Stimulated activated CD8-positive, alpha-beta memory T cell treated with anti-CD3 and anti-CD28 coated beads, Interleukin-2, amount 100 ng/mL, for 48 hours (primary cell): Measurements from ENCODE around the gene GTPBP1.

ENCODE experiments used
- DNase-seq, 2 donors: peaks; one replicate each; pipeline ENCODE4 v3.0.0-alpha.2; 2020; ENCODE audit warnings: low read depth in 2 of 2

GTPBP1 gene

DNA sequence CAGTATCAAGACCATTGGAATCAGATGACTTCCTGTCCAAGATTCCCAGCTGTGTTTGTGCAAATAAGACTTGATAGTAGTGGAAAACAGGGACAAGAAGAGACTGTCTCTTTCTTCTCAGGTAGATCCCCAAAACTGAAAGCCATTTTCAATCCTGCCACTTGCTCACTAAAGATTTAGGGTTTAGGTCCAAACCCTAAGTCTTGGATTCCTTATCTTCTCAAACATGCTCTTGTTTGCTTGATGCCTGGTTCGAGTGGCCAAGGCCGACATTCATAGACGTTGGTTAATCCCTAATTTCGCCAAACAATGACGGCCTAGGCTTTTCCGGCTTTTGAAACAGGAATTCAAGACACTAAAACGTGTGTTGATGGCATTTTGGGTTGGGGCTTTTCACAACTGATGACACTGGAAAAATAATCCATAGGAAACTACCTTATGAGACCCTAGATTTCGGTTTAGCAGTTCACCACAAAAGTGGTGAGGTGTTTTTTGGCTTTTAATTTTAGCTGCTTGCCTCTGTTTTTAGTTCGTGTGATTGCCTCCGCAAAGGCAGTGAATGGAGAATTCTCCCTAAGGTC, 1.0 kb upstream of the GTPBP1 start:
- no peak for DNase-seq

GRCh38 chr22:38706101-38706900, 557 bp downstream of the GTPBP1 start:
- no peak for DNase-seq

- DNase-seq, result no peak
These were observed 1.1 kb downstream of the GTPBP1 start for GRCh38 chr22:38706901-38707195.

DNA sequence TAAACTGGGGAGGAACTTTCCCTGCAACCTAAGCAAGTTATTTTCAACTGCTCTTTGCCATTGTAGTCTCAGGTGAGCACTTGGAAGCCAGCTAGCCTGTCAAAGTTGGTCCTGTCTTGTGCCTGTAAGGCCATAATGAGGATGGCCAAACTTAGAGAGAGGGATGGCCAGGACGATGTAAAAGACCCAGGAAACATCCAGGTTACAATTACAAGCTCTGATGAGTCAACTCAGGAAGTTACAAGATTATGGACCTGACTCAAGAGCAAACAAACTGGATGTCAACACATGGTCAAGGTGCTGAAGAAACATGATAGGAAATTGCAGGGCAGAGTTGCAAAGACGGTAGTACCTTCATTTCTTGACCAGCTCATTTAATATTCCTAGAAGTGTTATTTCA, 1.6 kb downstream of the GTPBP1 start:
- no peak for DNase-seq

DNA sequence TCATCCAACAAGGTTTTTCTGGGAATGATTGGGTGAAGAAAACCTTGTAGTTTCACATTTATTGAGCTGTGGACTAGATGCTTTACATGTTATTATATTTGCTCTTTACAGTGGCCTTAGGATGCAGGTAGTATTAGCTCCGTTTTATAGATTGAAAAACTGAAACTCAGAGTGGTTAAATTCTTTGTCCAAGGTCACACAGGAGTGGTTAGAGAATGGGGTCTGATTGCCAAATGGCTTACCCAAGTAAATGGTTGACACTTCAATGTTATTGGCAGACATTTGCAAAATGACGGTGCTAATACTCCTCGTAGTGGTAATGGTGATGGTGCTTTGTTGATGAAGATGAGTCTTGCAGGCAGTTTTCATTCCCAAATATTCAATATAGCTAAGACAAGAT, 2.2 kb downstream of the GTPBP1 start:
- no peak for DNase-seq

GRCh38 chr22:38709306-38709705, 3.6 kb downstream of the GTPBP1 start:
- DNase-seq, result no peak

- no peak for DNase-seq
These were observed 4.6 kb downstream of the GTPBP1 start for GRCh38 chr22:38710351-38710750.

DNA sequence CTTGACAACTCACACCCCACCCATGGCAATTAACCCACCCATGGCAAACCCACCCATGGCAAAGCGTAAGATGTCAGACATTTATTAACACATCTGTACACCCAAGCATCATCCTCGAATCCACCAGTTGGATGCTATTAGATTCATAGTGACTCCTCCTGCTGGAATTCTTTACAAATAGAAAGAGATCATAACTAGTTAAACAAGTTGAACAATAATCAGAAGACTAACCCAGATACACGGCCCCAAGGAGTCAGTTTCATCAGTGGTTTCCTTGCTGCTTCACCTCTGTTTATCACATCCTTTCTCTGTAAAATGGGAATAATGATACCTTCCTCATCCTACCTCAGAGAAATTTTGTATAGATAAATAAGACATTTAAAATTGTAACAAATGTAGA, 5.1 kb downstream of the GTPBP1 start:
- DNase-seq, result no peak

- no peak for DNase-seq
These were observed 6.9 kb downstream of the GTPBP1 start for GRCh38 chr22:38712486-38713207.

DNA sequence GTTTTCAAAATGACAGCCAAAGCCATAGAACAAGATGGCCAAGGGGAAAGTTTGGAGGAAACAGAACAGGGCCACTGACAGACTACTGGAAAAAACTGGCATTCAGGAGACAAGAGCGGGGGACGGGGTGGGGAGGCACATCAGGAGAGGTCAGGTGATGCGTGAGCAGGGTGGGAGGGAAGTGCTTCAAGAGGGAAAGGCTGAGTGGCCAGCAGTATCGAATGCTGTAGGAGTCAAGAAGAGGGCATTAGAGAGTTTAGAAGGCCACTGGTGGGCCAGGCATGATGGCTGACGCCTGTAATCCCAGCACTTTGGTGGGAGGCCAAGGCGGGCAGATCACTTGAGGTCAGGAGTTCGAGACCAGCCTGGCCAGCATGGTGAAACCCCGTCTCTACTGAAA, 8.2 kb downstream of the GTPBP1 start:
- no peak for DNase-seq

DNA sequence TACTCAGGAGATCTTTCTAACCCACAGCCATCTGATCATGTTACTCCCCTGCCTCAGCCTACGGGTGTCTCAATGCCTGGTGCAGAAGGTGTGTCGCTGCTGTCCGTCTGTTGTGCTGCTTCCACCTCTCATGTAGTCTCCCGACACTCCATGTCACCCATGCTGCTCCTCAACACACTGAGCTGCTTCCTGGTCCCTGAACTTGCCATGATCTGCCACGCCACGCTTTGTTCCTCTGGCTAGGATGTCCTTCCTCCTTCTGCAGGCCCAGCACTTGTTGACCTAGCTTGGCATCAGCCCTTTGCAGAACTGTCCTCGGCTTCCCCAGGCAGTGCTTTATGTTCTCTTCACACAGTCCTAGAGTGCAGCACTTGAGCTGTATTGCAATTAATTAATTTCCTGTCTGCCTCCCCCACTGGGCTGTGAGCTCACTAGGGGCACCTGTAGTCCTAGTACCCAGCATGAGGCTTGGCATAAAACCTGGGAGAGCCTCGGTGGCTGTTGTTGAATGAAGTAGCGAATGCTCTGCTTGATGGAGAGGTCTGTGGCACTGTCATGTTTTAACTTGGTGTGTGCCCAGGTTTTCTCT, 9.5 kb downstream of the GTPBP1 start:
- DNase-seq, result no peak

GRCh38 chr22:38715852-38716251, 10.1 kb downstream of the GTPBP1 start:
- DNase-seq, result no peak

DNA sequence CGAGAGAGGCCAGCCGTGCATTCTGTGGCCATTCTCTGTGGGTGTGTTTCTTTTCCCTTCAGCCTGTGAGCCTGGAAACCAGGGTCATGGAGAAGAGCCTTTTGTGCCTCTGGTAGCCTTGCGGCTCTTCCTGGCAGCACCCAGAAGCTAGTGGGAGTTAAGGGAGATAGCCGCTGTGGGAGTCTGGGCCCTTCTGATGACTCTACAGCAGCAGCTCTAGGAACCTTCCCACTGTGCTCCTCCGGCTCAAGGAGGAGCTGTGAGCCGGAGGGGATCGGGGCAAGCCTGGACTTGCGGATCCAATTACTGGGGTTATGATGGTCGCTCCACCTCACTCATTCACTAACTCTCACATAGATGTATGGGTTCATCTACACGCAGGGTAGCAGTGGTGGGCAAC, 10.5 kb downstream of the GTPBP1 start:
- no peak for DNase-seq

DNA sequence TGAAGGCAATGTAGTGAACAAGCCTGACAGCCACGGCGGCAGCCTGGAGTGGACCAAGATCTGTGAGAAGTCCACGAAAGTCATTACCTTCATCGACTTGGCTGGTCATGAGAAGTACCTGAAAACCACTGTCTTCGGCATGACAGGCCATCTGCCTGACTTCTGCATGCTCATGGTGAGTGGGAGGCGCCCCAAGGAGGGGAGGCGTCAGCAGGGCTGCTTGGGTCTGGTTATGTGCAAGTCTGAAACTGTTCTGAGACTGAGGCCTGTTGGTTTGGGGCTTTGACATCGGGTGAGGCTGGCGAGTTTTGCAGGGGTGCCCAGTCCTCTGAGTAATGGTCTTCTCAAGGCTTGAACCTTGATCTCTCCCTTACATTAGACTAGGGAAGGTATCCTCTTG, 11.1 kb downstream of the GTPBP1 start:
- DNase-seq, result no peak

DNA sequence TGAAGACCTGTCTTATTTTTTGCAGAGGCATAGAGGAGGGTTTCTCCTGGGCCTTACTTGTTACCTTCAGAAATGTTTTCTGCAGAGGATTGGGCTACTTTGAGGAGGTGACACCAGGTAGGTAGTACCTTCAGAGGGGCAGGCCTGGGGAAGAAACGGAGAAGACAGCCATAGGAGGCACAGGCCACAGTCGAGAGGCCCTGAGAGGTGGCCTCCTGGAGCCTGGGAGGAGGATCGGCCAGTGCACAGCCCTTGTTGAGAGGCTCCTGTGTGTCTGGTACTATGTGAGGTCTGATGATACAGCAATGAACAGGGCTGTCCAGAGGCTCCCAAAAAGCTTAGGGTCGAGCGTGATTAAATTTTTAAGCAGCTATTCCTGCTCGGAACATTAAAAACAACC, 11.5 kb downstream of the GTPBP1 start:
- DNase-seq, result no peak

- DNase-seq, result no peak
These were observed 12.7 kb downstream of the GTPBP1 start for GRCh38 chr22:38718414-38718813.

- no peak for DNase-seq
These were observed 13.5 kb downstream of the GTPBP1 start for GRCh38 chr22:38719196-38719595.

DNA sequence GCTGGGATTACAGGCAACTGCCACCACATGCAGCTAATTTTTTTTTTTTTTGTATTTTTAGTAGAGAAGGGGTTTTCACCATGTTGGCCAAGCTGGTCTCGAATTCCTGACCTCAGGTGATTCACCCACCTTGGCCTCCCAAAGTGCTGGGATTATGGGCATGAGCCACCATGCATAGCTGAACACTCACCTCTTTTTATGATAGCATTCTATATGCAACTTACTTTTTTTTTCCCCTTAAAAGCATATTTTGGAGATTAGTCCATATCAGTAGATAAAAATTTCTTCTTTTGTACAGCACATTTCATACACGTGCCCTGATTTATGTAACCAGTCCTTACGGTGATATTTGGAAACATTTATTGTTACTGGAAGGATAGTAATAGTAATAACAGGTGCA, 14.6 kb downstream of the GTPBP1 start:
- DNase-seq, result no peak

DNA sequence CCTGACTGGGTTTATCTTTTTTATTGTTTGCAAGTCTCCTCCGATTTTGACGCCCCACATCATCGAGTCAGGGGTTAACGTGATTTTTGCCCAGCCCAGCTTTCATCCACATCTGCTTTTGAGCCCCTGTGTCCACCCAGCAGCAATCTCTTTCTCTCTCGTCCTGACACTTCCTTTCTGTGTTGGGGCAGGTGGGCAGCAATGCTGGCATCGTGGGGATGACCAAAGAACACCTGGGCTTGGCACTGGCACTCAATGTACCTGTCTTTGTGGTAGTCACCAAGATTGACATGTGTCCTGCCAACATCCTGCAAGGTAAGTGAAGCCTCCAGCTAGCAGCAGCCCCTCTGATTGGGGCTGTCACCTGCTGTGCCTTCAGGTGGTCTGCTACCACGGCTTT, 15.8 kb downstream of the GTPBP1 start:
- no peak for DNase-seq

- DNase-seq, result no peak
These were observed 18.4 kb downstream of the GTPBP1 start for GRCh38 chr22:38724176-38724575.

GRCh38 chr22:38724926-38725571, 19.3 kb downstream of the GTPBP1 start:
- DNase-seq, result no peak

DNA sequence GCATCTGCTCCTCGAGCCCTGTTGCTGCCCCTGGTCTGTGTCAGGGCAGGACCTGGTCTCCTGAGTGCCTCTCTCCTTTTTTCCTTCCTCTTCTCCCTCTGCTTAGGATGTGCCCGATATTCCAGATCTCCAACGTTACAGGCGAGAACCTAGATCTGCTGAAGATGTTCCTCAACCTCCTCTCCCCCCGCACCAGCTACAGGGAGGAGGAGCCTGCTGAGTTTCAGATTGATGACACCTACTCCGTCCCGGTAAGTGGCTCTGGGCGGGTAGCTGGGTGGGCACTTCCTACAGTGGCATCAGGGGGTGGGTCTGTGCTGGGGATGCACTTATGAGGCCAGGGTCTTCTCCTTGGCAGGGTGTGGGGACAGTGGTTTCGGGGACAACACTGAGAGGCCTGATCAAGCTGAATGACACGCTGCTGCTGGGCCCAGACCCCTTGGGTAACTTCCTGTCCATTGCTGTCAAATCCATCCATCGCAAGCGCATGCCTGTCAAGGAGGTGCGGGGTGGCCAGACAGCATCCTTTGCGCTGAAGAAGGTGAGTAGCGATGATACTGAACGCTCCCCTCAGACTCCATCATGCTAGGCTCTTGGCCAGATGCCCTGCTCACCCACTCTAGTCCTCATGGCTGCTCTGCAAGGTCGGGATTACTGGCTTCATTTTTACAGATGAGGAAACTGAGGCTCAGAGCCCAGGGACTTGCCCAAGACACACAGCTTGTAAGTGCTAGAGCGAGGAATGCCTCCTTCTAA, 20.3 kb downstream of the GTPBP1 start:
- no peak for DNase-seq
